Measurements from ENCODE around the gene TTC28.
A peak's percentile ranks its signal among the peaks of the same experiment; 100 is the strongest.

The TTC28 gene

GRCh38 chr22:28019881-28020861, 659.5 kb downstream of the TTC28 start:
- TF ChIP-seq CTCF (IDR thresholded peaks at IDR 0.05; ENCODE audit: insufficient read depth, low read length, missing control alignments) = peak; percentile 92
- ChIA-PET POLR2A (interaction anchor here (0.6 to 1.2 kb wide), 2 partner anchors 354 to 423 kb away, joined by 3 read pairs; no protein-coding TSS in a partner anchor), CTCF (interaction anchor here (0.6 to 4.2 kb wide), 41 partner anchors 10 to 809 kb away, joined by 3 to 77 read pairs (median 4); no protein-coding TSS in a partner anchor)
- H3K4me3 ChIP-seq (ENCODE audit: low read depth, low read length) = peak overlapping the region; percentile 43
- DNase-seq (ENCODE audit: low read depth, low spot score) = no peak

GRCh38 chr22:28019360-28019759, 660.3 kb downstream of the TTC28 start:
- no peak for TF ChIP-seq CTCF (IDR thresholded peaks at IDR 0.05; ENCODE audit: insufficient read depth, low read length, missing control alignments)
- ChIA-PET CTCF (interaction anchor here (0.6 to 4.2 kb wide), 31 partner anchors 9 to 810 kb away, joined by 3 to 77 read pairs (median 5); no protein-coding TSS in a partner anchor), POLR2A (no interaction called here)
- no peak overlapping the region for H3K4me3 ChIP-seq (ENCODE audit: low read depth, low read length)
- DNase-seq (ENCODE audit: low read depth, low spot score) = no peak

GRCh38 chr22:28018461-28018927, 661.1 kb downstream of the TTC28 start:
- POLR2A ChIA-PET = no interaction called here
- CTCF ChIA-PET = interaction anchor here (0.6 to 4.2 kb wide), 18 partner anchors 8 to 811 kb away, joined by 3 to 77 read pairs (median 8); no protein-coding TSS in a partner anchor
- TF ChIP-seq CTCF (IDR thresholded peaks at IDR 0.05; ENCODE audit: insufficient read depth, low read length, missing control alignments) = no peak
- H3K4me3 ChIP-seq (ENCODE audit: low read depth, low read length) = no peak overlapping the region
- no peak for DNase-seq (ENCODE audit: low read depth, low spot score)

- CTCF ChIA-PET = interaction anchor here (1.2 to 2.9 kb wide), 3 partner anchors 26 to 571 kb away, joined by 3 to 9 read pairs (median 5); no protein-coding TSS in a partner anchor
- no peak for TF ChIP-seq CTCF (IDR thresholded peaks at IDR 0.05; ENCODE audit: insufficient read depth, low read length, missing control alignments)
- POLR2A ChIA-PET = no interaction called here
- H3K4me3 ChIP-seq (ENCODE audit: low read depth, low read length) = no peak overlapping the region
- DNase-seq (ENCODE audit: low read depth, low spot score) = no peak
Observed at GRCh38 chr22:28017859-28018258, 661.8 kb downstream of the TTC28 start.

- ChIA-PET CTCF (interaction anchor here (1.2 kb wide), 1 partner anchor 131 kb away, joined by 3 read pairs; no protein-coding TSS in a partner anchor), POLR2A (no interaction called here)
- DNase-seq (ENCODE audit: low read depth, low spot score) = no peak
- TF ChIP-seq CTCF (IDR thresholded peaks at IDR 0.05; ENCODE audit: insufficient read depth, low read length, missing control alignments) = no peak
- H3K4me3 ChIP-seq (ENCODE audit: low read depth, low read length) = no peak overlapping the region
Observed at GRCh38 chr22:28017558-28017820, 662.2 kb downstream of the TTC28 start.

Measured in AG04449 (cell line).